ENCODE results near the gene NEK6.

NEK6 gene

DNA sequence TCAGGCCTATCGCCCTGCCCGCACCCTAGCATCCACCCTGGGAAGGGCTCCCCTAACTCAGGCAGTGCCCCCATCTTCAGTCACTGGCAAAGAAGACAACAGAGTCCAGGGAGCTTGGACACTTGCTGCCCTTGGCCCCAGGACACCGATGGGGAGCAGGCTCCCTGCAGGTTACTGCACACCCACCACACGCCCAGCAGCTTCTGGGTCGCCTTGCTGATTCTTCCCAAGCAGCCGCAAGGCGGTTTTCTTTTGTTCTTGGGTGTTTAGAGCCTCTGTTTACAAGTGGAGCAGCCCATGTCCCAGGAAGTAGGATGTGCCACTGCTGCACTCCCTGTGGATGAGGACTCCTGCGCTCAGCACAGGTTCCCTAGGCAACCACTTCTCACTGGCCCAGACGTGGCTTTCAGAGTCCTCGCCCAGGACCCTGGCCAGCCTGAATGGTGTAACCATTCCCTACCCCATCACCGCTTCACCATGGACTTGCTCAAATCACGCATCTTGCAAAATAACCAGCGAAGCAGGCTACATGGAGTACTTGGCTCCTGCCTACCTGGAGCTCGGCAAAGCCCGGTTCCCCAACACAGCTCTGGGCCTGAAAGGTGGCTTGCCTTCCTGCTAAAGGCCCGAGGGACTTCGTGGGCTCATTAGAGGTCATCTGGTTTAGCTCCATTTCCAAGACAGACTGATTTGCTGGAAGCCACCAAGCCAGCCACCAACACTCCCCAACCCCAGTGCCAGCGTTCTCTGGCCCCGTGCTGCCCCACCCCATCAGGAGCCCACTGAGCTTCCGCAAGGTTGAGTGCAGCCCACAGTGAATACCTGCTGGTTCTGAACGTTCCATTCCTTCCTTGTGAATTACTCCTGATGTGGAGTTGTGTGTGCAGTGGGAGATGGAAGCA is 97.5 kb downstream of the NEK6 start:
- intact Hi-C loops (cut with DNase I): no loop called here
- DNase-seq: peak in 6 of 42 donors; percentile 27 to 67 (median 36)

DNA sequence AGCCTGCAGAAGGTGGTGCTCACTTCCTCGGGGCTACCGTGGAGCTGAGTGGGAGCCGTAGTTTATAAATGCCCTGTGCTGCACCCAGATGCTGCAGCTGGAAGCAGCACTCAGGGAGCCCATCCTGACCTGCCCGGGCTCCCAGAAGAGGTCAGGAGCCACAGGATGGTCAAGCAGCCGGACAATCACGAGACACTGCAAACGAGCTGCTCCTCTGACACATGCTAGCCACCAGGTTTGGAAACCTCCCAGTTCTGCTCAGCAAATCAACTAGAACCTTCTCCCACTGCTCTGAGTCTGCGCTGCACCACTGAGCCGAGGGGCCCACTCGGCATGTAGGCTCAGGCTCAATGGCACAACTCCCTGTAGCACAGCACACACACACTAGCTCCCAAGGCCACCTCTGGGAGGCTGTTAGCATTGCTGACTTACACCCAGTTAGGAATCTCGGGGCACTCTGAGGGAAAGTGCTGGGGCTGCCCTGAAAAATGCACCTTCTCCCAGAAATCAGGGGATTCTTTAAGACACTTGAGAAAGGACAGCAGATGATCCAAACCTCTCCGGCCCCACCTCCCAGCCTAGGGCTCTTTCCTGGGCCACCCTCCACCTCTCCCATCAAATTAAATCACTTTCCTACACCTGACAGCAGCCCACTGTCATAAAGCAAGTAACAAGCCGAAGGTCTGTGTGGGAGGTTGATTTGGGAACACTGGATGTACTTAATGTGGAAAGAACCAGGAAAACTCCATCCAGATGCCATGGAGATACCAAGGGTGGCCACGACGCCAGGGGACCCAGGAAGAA is 98.4 kb downstream of the NEK6 start:
- DNase-seq: peak in 6 of 42 donors; percentile 19 to 56 (median 44)
- intact Hi-C loops (cut with DNase I): no loop called here

DNA sequence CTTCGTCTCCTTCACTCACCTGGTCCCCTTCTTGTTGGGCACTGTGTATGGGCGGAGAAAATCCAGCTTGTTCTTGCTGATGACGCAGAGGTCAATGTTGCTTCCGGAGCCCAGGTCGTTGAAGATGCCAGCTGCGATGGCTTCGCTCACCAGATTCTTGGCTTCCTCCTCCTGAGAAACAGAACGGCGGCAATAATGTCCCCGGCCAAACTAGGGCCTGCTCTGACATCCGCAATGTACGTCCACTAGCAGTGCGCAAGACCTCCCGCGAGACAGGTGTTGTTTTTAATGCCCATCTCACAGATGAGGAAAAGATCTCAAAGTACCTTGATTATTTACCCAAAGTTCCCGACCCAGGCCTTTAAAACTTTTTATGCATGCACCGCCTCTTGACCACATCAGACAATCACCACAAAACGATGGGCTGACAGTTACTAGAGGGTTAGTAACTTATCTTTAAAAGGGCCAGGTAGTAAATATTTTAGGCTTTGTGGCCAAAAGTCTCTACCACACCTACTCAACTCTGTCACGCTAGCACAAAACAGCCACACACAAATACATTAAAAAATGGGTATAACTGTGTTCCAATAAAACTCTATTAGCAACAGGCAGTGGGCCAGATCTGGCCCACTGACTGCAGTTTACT is 99.1 kb downstream of the NEK6 start:
- peak in 1 of 42 donors; percentile 3 for DNase-seq
- intact Hi-C loops (cut with DNase I): no loop called here

DNA sequence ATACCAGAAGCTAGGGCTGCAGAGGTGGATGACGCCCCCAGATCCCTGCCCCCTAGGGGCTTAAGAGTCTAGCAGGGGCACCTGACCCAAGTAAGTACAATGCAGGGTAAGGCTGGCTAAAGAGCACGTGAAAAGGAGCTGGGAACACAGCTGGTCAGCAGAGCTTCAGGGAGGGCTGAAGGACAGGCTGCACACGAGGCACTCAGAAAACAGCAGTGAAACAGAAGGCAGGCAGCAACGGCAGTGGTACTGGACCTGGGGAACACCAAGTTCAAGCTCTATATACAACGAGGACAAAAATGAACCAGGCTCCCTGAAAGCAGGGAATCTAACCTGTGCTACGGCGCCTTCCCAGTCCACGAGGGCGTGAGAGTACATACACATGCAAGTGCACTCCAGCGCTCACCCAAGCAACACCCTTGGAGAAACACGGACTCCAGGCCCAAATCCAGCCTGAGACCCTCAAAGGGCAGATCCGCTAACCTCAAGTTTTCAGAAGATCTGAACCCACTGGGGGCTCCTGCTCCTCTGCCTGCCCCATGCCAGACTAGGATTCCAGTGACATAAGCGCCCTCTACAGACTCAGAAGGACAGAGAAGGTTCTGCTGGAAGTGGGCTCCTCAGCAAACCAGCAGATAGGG is 100.1 kb downstream of the NEK6 start:
- intact Hi-C loops (cut with DNase I): no loop called here
- DNase-seq: peak in 1 of 42 donors; percentile 4

DNA sequence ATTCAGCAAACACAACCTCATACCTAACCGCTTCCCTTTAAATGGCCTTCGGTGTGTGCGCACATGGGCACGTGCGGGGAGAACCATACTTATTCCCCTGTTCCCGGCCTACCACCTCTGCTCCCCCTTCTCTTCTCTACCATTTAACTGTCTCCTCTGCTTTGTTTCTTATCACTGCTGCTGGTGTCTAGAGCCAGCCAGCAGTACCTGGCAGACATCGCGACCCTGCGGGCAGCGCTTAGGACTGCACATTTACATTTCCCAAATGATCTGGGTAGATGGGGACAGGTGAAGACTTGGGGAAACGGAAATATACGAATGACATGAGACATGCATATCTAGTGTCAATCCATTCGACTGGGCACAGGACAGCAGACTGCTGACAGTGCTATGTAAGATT is 100.9 kb downstream of the NEK6 start:
- no peak for DNase-seq
- intact Hi-C loops (cut with DNase I): no loop called here

DNA sequence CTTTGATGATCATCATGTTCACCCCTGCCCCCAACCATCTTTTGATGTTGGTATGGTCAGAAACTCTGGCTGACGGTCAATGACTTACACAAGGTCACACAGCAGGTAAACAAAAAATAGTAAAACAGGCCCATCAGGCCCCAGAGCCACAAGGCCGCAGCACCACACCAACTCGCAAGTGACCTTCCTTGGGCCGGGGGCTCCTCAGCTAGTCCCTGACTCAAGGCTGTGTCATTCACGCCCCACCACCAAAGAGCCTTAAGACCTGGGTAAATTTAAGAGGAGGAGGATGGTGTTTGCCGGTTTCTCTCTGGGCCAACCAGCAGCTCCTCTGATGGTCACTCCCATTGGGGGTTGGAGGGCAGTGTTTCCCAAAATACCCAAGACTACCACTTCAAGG is 101.7 kb downstream of the NEK6 start:
- no peak for DNase-seq
- intact Hi-C loops (cut with DNase I): no loop called here

DNA sequence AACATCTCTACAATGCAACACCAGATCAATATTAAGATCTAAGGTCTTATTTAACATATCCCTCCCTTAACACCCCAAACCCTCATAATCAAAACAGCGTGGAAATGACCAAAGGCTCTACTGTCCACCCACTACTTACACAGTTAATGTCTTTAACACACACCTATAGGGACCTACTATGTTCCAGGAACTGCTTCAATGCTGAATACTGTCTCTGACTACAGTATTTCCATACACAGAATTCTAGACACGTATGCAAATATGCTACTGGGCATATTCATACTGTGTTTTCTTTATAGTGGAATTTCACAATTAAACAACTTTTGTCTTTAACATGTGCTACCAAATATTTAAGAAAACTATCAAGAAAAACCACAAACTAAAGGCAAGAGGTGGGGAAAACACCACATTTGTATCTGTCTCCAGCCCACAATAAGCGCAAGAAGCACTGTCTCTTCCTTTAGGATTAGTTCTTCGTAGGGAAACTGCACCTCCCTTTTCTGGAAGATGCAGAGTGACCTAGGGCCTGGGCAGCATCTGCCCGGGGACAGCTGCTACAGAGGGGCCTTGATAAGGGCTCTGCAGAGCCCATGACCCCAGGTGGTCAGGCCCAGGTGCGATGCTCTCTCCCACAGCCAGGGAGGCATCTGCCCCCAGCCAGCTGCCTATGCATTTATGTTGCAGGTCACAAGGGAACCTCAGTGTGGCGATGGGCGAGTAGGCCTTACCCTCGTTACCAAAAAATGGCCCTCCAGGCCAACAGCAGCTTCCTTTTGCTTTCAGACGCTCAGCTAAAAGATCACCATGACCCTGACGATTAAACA is 102.3 kb downstream of the NEK6 start:
- no peak for DNase-seq
- intact Hi-C loops (cut with DNase I): no loop called here

DNA sequence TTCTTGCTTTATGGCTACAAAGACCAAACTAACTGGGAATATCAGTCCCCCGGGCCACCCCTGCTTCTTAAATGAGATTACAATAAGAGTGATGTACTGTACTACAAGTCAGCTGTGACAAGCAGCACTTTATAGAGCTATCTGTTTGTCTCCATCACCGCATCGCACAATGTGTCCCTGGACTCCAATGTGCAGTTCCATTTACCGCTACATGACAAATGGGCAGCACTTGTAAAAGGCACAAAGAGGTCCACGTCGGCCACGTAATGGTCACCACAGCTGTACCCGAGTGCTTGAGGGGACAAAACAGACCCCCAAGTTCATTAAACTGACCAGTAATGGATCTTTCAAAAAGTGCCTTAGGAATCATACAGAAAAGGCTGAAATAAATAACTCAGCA is 103.4 kb downstream of the NEK6 start:
- DNase-seq: no peak
- intact Hi-C loops (cut with DNase I): no loop called here

DNA sequence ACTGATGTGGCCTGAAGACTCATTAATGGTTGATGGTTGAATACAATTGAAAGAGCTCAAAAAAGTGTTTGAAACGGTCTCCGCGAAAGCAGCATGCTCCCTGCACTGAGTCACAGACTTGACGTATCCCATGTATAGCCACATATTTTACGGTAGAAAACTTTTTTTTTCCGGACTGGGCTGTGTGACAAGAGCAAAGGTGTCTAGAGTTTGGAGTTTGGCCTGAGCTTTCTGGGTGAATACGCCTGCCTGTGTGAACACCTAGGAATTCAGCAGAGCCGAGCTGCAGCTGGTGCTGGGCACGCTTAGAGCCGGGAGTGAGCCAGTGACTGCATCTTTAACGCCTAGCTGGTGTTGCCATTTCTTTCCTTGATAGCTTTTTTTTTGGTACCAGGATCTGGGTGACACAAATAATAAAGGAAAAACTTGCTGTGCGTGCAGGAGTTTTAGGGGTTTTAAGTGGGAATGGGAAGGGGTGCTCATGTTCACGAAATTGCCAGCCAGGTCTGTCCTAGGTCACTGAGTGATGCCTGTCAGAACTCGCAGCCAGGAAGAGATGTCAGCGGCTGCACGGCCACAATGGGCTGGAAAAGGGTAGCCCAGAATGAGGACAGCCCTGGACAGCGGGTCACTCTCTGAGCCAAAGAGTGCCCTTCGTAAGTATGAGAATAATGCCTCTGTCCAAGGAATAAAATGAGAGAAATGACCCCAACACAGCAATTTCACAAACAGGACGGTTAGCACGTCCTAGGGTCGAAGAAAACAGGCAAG is 105.8 kb downstream of the NEK6 start:
- intact Hi-C loops (cut with DNase I): no loop called here
- DNase-seq: no peak

DNA sequence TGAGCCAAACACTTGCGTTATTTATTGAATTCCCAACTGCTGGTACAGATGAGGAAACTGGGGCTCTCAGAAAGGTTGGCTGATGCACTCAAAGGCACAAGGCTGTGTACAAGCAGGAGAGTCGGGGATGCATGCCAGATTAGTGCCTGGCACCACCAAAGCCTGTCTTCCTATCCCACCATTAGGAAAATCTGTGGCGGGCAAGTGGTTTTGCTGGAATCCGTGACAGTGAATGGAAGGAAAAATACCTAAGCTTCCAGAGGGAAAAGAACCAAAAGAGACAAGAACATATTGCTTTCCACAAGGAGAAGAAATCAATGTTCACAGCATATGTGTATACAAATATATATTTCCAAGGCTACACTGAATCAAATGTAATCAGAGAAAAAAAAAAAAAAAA is 106.4 kb downstream of the NEK6 start:
- intact Hi-C loops (cut with DNase I): no loop called here
- DNase-seq: no peak

DNA sequence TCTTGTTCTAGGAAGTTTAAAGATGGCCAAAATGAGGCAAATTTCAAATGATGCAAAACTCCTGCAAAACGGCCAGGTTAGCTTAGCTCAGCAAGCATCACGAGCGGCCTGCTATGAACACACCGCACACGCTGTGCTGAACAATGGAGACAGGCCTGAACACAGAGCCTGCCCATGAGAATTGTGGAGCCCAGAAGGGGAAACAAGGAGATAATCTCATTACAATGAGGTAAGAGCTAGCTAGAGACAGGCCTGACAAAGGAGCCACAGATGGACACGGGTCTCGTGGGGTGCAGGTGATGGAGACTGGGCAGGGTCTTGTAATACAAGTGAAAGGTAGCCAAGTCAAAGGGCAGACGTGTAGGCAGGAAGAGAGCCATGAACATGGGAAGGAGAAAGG is 107.3 kb downstream of the NEK6 start:
- no peak for DNase-seq
- intact Hi-C loops (cut with DNase I): no loop called here

DNA sequence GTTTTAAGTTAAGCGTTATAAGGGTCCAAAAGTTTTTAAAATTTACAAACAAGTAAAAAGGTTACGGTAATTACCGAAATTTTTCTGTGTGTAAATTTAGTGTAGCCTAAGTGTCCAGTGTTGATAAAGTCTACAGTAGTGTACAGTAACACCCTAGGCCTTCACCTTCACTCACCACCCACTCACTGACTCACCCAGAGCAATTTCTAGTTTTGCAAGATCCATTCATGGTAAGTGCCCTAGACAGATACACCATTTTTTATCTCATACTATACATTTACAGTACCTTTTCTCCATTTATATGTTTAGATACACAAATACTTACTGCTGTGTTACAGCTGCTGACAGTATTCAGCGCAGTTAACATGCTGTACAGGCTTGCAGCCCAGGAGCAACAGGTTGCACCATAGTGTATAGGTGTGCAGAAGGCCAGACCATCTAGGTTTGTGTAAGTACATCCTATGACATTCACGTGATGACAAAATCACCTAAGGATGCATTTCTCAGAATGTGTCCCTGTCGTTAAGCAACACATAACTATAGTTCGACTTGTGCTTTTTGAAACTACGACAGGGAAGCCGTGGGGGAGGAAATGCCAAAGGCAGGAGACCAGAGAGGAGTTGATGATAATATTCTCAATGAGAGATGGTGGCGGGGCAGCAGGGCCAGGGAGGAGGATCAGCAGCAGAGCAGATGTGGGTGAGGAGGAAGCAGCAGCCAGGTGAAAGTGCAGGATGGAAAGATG is 108.9 kb downstream of the NEK6 start:
- intact Hi-C loops (cut with DNase I): no loop called here
- peak in 1 of 42 donors; percentile 35 for DNase-seq

DNA sequence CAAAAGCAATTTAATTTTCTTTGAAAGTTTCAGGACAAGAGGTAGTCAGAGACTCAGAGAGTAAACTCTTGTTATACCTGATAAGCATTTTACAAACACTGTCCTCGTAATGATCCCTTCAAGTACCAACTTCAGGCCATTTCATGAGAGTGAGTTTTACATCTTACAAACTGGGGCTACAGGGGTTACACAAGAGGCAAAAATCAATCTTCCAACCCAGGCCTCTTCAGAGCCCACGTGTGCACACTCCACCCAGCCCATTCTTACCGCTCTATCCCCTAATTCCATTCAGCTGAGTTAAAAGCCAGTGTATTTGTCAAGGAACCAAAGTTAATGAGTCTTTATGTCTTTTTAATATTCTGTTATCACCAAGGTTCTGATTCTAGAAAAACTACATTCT is 110.9 kb downstream of the NEK6 start:
- intact Hi-C loops (cut with DNase I): no loop called here
- no peak for DNase-seq

DNA sequence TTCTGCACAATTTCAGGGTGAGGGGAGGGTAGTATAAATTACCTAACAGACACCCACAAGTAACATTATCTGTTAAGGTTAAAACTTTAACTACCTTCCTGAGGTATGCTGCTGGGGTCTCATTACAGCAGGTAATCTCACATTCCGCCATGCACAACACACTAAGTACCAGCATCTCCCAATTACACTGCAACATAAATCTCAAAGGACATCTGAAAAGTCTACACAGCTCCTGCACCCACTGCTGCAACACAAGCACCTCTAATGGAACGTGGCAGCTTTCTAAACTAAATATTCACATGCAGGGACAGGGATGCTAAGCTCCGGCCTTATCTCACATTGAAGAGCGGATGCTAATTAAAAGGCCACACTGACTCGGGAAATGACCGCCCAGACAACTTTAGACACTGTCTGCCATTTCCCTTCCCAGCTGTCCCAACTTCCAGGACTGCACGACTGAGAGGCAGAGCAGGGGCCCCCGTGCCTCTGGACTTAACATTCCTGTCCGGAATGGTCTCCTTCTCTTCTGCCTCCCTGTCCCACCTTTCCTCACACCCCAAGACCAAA is 111.6 kb downstream of the NEK6 start:
- DNase-seq: no peak
- intact Hi-C loops (cut with DNase I): no loop called here

DNA sequence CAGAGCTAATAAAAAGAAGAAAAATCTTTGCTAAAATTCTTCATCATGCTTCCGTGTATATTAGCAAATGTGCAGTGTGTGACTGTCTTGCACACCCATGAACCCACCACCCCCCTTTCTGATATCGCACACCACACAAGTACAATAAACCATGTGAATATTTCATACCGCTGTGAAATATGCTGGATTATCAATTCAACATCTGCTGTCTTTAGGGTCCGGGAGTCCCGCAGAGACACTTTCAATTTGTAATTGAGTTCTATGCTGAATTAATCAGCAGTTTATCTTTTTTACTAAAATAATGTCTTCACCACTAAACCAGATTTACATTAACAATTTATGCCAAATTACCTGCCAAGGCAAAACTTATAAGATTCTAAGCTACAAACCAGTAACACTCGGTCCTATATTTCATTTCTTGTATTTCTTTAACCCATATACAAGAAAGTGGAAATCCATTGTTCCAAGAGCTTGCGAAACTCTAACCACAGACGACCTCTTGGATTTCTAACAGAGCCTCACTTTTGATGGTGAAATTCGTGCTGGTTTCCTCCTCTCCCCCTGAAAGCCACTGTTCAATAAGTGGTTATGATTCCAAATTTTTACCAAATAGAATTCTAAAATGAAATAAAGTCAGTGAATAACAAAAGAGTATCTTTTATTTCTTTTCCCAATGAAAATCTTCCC is 113.3 kb downstream of the NEK6 start:
- intact Hi-C loops (cut with DNase I): no loop called here
- DNase-seq: no peak

DNA sequence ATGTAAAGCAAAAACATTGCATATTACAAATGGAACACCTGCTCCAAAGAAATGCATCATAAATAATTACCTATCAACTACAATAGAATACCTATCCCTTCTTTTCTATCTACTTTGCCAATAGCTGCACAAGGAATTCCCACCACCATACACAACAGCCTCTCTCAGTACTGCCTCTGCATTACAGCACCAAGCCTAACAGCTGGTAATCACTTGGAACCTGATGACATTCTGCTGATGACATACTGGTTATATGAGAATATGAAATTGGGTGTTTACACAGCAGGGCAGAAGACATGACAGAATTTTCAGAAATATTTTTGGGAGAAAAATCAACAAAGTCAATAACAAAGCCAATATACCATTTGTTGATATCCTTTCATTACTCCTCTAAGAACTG is 114.3 kb downstream of the NEK6 start:
- intact Hi-C loops (cut with DNase I): no loop called here
- DNase-seq: no peak

Data from head of caudate nucleus (tissue), 42 donors.